HUES48 (cell line): ENCODE measurements around the gene EPB41L1.

Experiments used
- H3K27ac ChIP-seq: one replicate; pipeline ENCODE4 v1.7.0; 2013; ENCODE audit warnings: low read depth, low read length, inconsistent platforms
- H3K27me3 ChIP-seq: 2 replicates; pipeline ENCODE4 v1.6.1; 2013; ENCODE audit warnings: mild to moderate bottlenecking, low read length; ENCODE audit not compliant: control insufficient read depth, insufficient read depth
- H3K36me3 ChIP-seq: 2 replicates; pipeline ENCODE4 v1.6.1; 2013; ENCODE audit warnings: low read length; ENCODE audit not compliant: control insufficient read depth, insufficient read depth
- H3K4me1 ChIP-seq: 2 replicates; pipeline ENCODE4 v1.6.1; 2013; ENCODE audit warnings: mild to moderate bottlenecking, low read length; ENCODE audit not compliant: control insufficient read depth, insufficient read depth
- H3K4me3 ChIP-seq: 2 replicates; pipeline ENCODE4 v1.5.1; 2013; ENCODE audit warnings: mild to moderate bottlenecking, low read depth, low read length
- H3K9ac ChIP-seq: 2 replicates; pipeline ENCODE4 v1.6.1; 2013; ENCODE audit warnings: mild to moderate bottlenecking, low read depth, low read length, moderate library complexity
- H3K9me3 ChIP-seq: 2 replicates; pipeline ENCODE4 v1.6.1; 2013; ENCODE audit warnings: low read length; ENCODE audit not compliant: control insufficient read depth, insufficient read depth

The EPB41L1 gene

DNA sequence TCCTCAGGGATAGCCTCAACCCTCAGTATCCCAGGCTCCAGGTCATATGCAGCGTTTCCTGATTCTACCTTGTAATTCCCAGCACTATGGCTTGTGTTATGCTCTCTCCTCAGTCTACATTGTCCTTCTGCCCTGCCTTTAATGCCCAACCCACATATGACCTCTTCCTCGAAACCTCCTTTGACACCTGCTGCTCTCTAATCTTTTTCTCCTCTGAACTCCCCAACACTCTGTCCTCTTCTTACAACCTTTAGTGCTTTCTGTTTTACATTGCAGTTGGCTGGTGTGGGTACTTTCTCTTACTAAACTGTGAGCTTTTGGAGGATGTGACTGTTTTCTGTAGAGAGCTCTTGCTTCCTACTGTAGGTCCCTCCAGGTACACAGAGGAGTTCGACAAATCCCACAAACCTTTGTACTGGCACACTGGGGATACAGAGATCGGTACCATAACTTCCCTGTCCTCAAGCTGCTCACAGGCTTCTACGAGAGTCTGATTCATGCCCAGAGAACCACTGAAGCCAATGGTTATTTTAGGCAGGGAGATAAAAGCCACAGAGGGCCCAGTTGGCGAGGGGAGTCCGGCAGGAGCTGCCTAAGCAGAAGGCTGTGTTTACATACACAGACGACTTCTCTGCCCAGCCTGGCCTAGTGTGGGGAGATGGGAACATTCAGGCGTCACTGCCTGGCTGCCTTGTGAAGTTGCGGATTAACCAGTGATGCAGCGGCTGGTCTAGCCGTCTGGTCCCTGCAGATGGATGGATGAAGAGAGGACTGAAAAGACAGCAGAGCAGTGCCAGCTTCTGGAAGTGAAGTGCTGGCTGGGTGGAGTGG, 8.4 kb upstream of the EPB41L1 start:
- no peaks in the 10 kb centered on the region for H3K27me3 ChIP-seq
- H3K9me3 ChIP-seq, result no peaks in the 10 kb centered on the region
- no peaks in the 10 kb centered on the region for H3K4me1 ChIP-seq
- no peaks in the 10 kb centered on the region for H3K36me3 ChIP-seq
- no peak overlapping the region for H3K4me3 ChIP-seq
- H3K27ac ChIP-seq, result no peak overlapping the region
- no peak overlapping the region for H3K9ac ChIP-seq

- Histone ChIP-seq H3K27me3 (no peaks in the 10 kb centered on the region), H3K9ac (no peak overlapping the region), H3K4me3 (no peak overlapping the region), H3K9me3 (no peaks in the 10 kb centered on the region), H3K4me1 (no peaks in the 10 kb centered on the region), H3K27ac (no peak overlapping the region), H3K36me3 (no peaks in the 10 kb centered on the region)
These were observed 6.8 kb upstream of the EPB41L1 start for GRCh38 chr20:36147690-36148089.

GRCh38 chr20:36148439-36148838, 6.1 kb upstream of the EPB41L1 start:
- Histone ChIP-seq H3K36me3 (no peaks in the 10 kb centered on the region), H3K27ac (no peak overlapping the region), H3K4me3 (no peak overlapping the region), H3K9ac (no peak overlapping the region), H3K27me3 (no peaks in the 10 kb centered on the region; the same call in 1 of the 2 replicates), H3K4me1 (no peaks in the 10 kb centered on the region), H3K9me3 (no peaks in the 10 kb centered on the region)

GRCh38 chr20:36149012-36149411, 5.5 kb upstream of the EPB41L1 start:
- no peaks in the 10 kb centered on the region for H3K9me3 ChIP-seq
- H3K27me3 ChIP-seq, result no peaks in the 10 kb centered on the region; the same call in 1 of the 2 replicates
- no peak overlapping the region for H3K9ac ChIP-seq
- H3K4me1 ChIP-seq, result peaks cover 5% of the 10 kb centered on the region
- no peaks in the 10 kb centered on the region for H3K36me3 ChIP-seq
- no peak overlapping the region for H3K27ac ChIP-seq
- no peak overlapping the region for H3K4me3 ChIP-seq

DNA sequence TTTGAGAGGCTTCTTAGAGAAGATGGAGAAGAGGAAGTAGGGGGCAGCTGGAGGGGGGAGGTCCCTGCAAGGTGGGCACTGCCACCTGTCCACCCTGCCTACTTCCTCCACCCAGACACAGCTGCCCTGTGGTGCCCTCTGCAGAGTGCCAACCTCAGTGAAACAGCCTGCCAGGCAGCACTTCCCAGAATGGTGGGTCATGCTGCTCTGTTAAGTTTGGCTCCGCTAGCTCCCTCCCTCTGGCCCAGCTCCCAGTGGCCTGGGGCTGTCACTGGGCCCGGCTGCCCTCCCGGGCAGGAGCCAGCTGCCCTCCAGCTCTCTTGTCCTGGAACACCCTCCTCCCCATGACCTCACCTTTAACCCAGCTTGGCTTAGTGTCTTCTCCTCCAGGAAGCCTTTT, 5.1 kb upstream of the EPB41L1 start:
- no peaks in the 10 kb centered on the region for H3K9me3 ChIP-seq
- H3K27ac ChIP-seq, result no peak overlapping the region
- H3K36me3 ChIP-seq, result no peaks in the 10 kb centered on the region
- H3K4me1 ChIP-seq, result peaks cover 7% of the 10 kb centered on the region
- no peak overlapping the region for H3K4me3 ChIP-seq
- no peaks in the 10 kb centered on the region; the same call in 1 of the 2 replicates for H3K27me3 ChIP-seq
- H3K9ac ChIP-seq, result no peak overlapping the region

DNA sequence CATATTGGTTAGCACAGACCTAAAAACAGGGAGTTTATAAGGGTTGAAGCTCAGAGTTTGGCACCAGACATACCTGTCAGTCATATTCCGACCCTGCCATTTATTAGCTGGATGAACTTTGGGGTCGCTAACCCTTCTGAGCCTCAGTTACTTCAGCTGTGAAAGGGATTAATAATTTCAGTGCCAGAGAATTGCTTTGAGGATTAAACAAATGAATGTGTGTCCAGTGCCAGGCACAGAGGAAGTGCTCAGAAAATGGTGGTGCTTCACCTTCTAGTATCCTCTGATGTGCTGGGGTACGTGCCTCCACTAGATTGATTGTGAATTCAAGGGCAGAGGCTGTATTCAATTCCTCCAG, 4.1 kb upstream of the EPB41L1 start:
- H3K27me3 ChIP-seq, result peaks cover 4% of the 10 kb centered on the region
- peaks cover 11% of the 10 kb centered on the region for H3K4me1 ChIP-seq
- H3K9me3 ChIP-seq, result no peaks in the 10 kb centered on the region
- no peaks in the 10 kb centered on the region for H3K36me3 ChIP-seq
- no peak overlapping the region for H3K27ac ChIP-seq
- no peak overlapping the region for H3K9ac ChIP-seq
- no peak overlapping the region for H3K4me3 ChIP-seq

- no peaks in the 10 kb centered on the region for H3K36me3 ChIP-seq
- peaks cover 12% of the 10 kb centered on the region for H3K4me1 ChIP-seq
- no peak overlapping the region for H3K4me3 ChIP-seq
- no peak overlapping the region for H3K9ac ChIP-seq
- no peaks in the 10 kb centered on the region for H3K9me3 ChIP-seq
- H3K27me3 ChIP-seq, result peaks cover 5% of the 10 kb centered on the region
- H3K27ac ChIP-seq, result no peak overlapping the region
These were observed 3.5 kb upstream of the EPB41L1 start for GRCh38 chr20:36150847-36151539.

GRCh38 chr20:36152261-36152660, 2.3 kb upstream of the EPB41L1 start:
- H3K9me3 ChIP-seq, result no peaks in the 10 kb centered on the region
- H3K4me3 ChIP-seq, result no peak overlapping the region
- H3K4me1 ChIP-seq, result peaks cover 12% of the 10 kb centered on the region
- H3K9ac ChIP-seq, result no peak overlapping the region
- no peak overlapping the region for H3K27ac ChIP-seq
- peaks cover 5% of the 10 kb centered on the region for H3K27me3 ChIP-seq
- no peaks in the 10 kb centered on the region for H3K36me3 ChIP-seq

- H3K4me1 ChIP-seq, result peaks cover 12% of the 10 kb centered on the region
- no peak overlapping the region for H3K27ac ChIP-seq
- H3K4me3 ChIP-seq, result no peak overlapping the region
- no peaks in the 10 kb centered on the region for H3K36me3 ChIP-seq
- no peaks in the 10 kb centered on the region for H3K9me3 ChIP-seq
- no peak overlapping the region for H3K9ac ChIP-seq
- H3K27me3 ChIP-seq, result peaks cover 5% of the 10 kb centered on the region
These were observed 1.3 kb upstream of the EPB41L1 start for GRCh38 chr20:36153204-36153603.

- Histone ChIP-seq H3K27ac (no peak overlapping the region), H3K9ac (no peak overlapping the region), H3K4me3 (peak overlapping the region; percentile 73), H3K9me3 (no peaks in the 10 kb centered on the region), H3K4me1 (peaks cover 12% of the 10 kb centered on the region), H3K27me3 (peaks cover 5% of the 10 kb centered on the region), H3K36me3 (no peaks in the 10 kb centered on the region)
These were observed 522 bp upstream of the EPB41L1 start for GRCh38 chr20:36153736-36154699.
